ENCODE measurements around the gene SERGEF. TPM values are rescaled to one million over a fixed set of nuclear protein-coding genes. Genes with fewer than 3 reads are reported as not detected.

The SERGEF gene
- total and polyA plus RNA-seq, 2 of the 13 experiments (the other 11 are each of a cell fraction or from before 2014, with no cell fraction given): 54.5 to 114 TPM

DNA sequence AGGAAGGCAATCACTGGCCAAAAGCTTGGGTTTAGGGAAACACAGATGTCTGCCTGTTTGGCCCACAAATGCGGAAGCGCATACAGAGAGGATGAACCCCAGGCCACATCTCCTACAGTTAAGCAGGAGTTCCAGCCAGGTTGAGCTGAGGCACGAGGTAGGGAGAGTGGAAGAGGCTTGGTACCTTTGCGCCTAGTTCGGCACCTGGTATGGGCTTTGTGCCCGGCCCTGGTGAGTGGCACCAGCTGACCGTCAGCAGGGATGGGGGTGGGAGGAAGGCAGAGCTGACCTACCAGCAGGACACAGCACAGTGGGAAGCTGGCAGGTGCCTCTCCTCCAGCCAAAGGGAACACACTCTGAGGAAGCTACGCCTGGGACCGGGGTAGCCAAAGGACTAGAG, 220.7 kb downstream of the SERGEF start:
- WGBS (ENCODE audit: low lambda C conversion rate): 97% methylated on average over 6 of the region's 9 CpGs
- Histone ChIP-seq H3K4me3 (replicated peaks in 1 of 3; ENCODE audit: insufficient read depth in 1 of 3, low read depth in 2 of 3, low read length in 3 of 3) (no peak overlapping the region), H3K9me3 (ENCODE audit: low read length) (no peaks in the 10 kb centered on the region), H3K4me2 (ENCODE audit: low read depth, low read length) (no peak overlapping the region), H3K27me3 (ENCODE audit: control insufficient read depth in 1 of 2, insufficient read depth in 2 of 2, low read length in 2 of 2) (no peaks in the 10 kb centered on the region; a peak in 1 of 5 replicates), H4K20me1 (ENCODE audit: insufficient read depth, low read length) (no peaks in the 10 kb centered on the region), H3K4me1 (ENCODE audit: insufficient read depth, low read length) (no peaks in the 10 kb centered on the region), H2AFZ (ENCODE audit: low read length) (no peak overlapping the region), H3K79me2 (ENCODE audit: insufficient read depth, low read length) (no peaks in the 10 kb centered on the region), H3K9ac (ENCODE audit: insufficient read depth, low read depth, low read length) (no peak overlapping the region), H3K36me3 (replicated peaks in 1 of 2; ENCODE audit: control insufficient read depth in 1 of 2, insufficient read depth in 2 of 2, low read length in 2 of 2) (peaks cover 1 to 8% of the 10 kb centered on the region in 2 experiments; a peak in 4 of 5 replicates), H3K27ac (ENCODE audit: extremely low read length, insufficient read depth, low read length) (no peak overlapping the region)
- ChIA-PET POLR2A (no interaction called here), CTCF (ENCODE audit: low intra/inter-chr PET ratio, low total read pairs) (no interaction called here)
- BruUV-seq (replicated peaks): no TSS peak
- ATAC-seq: no peak
- no peak for DNase-seq (ENCODE audit: low spot score)
- in situ Hi-C loops (cut with HindIII; ENCODE audit: extremely low pct_ligation_motif_present, low pct_unique_long_range_greater_than_20kb) (no loop called here), intact Hi-C loops (cut with micrococcal nuclease; ENCODE audit: unreplicated experiment) (no loop called here)
- FAIRE-seq: no peak
- TF ChIP-seq KLF16 (CRISPR knock-in tag; IDR thresholded peaks at IDR 0.05): no peak
- TF ChIP-seq POLR2G (IDR thresholded peaks at IDR 0.05; ENCODE audit: low read depth, low read length): no peak
- no peak for TF ChIP-seq SMAD9 (CRISPR knock-in tag; IDR thresholded peaks at IDR 0.05)
- TF ChIP-seq SRSF9 (IDR thresholded peaks at IDR 0.05; ENCODE audit: borderline replicate concordance, insufficient read depth, low read depth, low read length, poor library complexity, severe bottlenecking): no peak
- no peak for TF ChIP-seq ADNP (CRISPR knock-in tag; IDR thresholded peaks at IDR 0.05)
- no peak for TF ChIP-seq MED8 (CRISPR knock-in tag; IDR thresholded peaks at IDR 0.05; ENCODE audit: insufficient replicate concordance)
- no peak for TF ChIP-seq ZIK1 (CRISPR knock-in tag; IDR thresholded peaks at IDR 0.05; ENCODE audit: borderline replicate concordance, low read depth)
- TF ChIP-seq, protein P1, sequence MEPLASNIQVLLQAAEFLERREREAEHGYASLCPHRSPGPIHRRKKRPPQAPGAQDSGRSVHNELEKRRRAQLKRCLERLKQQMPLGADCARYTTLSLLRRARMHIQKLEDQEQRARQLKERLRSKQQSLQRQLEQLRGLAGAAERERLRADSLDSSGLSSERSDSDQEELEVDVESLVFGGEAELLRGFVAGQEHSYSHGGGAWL (CRISPR knock-in tag; IDR thresholded peaks at IDR 0.05): no peak
- TF ChIP-seq ZNF883 (CRISPR knock-in tag; IDR thresholded peaks at IDR 0.05; ENCODE audit: not compliant biosample characterization): no peak
- no peak for TF ChIP-seq ZNF619 (CRISPR knock-in tag; IDR thresholded peaks at IDR 0.05)
- TF ChIP-seq, protein P2, sequence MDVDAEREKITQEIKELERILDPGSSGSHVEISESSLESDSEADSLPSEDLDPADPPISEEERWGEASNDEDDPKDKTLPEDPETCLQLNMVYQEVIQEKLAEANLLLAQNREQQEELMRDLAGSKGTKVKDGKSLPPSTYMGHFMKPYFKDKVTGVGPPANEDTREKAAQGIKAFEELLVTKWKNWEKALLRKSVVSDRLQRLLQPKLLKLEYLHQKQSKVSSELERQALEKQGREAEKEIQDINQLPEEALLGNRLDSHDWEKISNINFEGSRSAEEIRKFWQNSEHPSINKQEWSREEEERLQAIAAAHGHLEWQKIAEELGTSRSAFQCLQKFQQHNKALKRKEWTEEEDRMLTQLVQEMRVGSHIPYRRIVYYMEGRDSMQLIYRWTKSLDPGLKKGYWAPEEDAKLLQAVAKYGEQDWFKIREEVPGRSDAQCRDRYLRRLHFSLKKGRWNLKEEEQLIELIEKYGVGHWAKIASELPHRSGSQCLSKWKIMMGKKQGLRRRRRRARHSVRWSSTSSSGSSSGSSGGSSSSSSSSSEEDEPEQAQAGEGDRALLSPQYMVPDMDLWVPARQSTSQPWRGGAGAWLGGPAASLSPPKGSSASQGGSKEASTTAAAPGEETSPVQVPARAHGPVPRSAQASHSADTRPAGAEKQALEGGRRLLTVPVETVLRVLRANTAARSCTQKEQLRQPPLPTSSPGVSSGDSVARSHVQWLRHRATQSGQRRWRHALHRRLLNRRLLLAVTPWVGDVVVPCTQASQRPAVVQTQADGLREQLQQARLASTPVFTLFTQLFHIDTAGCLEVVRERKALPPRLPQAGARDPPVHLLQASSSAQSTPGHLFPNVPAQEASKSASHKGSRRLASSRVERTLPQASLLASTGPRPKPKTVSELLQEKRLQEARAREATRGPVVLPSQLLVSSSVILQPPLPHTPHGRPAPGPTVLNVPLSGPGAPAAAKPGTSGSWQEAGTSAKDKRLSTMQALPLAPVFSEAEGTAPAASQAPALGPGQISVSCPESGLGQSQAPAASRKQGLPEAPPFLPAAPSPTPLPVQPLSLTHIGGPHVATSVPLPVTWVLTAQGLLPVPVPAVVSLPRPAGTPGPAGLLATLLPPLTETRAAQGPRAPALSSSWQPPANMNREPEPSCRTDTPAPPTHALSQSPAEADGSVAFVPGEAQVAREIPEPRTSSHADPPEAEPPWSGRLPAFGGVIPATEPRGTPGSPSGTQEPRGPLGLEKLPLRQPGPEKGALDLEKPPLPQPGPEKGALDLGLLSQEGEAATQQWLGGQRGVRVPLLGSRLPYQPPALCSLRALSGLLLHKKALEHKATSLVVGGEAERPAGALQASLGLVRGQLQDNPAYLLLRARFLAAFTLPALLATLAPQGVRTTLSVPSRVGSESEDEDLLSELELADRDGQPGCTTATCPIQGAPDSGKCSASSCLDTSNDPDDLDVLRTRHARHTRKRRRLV (CRISPR knock-in tag; IDR thresholded peaks at IDR 0.05): no peak
- TF ChIP-seq SALL2 (CRISPR knock-in tag; IDR thresholded peaks at IDR 0.05): no peak
- TF ChIP-seq ZBTB1 (CRISPR knock-in tag; IDR thresholded peaks at IDR 0.05; ENCODE audit: borderline replicate concordance): no peak
- no peak for TF ChIP-seq KDM5A (IDR thresholded peaks at IDR 0.05; ENCODE audit: borderline replicate concordance, low read length)
- TF ChIP-seq, protein P3, sequence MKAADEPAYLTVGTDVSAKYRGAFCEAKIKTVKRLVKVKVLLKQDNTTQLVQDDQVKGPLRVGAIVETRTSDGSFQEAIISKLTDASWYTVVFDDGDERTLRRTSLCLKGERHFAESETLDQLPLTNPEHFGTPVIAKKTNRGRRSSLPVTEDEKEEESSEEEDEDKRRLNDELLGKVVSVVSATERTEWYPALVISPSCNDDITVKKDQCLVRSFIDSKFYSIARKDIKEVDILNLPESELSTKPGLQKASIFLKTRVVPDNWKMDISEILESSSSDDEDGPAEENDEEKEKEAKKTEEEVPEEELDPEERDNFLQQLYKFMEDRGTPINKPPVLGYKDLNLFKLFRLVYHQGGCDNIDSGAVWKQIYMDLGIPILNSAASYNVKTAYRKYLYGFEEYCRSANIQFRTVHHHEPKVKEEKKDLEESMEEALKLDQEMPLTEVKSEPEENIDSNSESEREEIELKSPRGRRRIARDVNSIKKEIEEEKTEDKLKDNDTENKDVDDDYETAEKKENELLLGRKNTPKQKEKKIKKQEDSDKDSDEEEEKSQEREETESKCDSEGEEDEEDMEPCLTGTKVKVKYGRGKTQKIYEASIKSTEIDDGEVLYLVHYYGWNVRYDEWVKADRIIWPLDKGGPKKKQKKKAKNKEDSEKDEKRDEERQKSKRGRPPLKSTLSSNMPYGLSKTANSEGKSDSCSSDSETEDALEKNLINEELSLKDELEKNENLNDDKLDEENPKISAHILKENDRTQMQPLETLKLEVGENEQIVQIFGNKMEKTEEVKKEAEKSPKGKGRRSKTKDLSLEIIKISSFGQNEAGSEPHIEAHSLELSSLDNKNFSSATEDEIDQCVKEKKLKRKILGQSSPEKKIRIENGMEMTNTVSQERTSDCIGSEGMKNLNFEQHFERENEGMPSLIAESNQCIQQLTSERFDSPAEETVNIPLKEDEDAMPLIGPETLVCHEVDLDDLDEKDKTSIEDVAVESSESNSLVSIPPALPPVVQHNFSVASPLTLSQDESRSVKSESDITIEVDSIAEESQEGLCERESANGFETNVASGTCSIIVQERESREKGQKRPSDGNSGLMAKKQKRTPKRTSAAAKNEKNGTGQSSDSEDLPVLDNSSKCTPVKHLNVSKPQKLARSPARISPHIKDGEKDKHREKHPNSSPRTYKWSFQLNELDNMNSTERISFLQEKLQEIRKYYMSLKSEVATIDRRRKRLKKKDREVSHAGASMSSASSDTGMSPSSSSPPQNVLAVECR (CRISPR knock-in tag; IDR thresholded peaks at IDR 0.05; ENCODE audit: borderline replicate concordance): no peak
